BJ (cell line): ENCODE data around the gene LZTS3. TPM values are rescaled to one million over a fixed set of nuclear protein-coding genes. Genes with fewer than 3 reads are reported as not detected.
"Not testable (repeated sequence)": the region's sequence is repeated elsewhere in the genome, so short reads cannot be mapped to it uniquely, and the experiment has no call there.

Experiments used
- CTCF ChIA-PET: fragments of 350-600 bp; formaldehyde crosslinking; extraction: SDS; loops from one replicate; lab custom pipeline; 2021; ENCODE audit warnings: antibody characterized with exemption, inconsistent platforms; lab: Yijun Ruan, JAX
- POLR2A ChIA-PET: fragments of 300-600 bp; sonication (Branson Sonifier 250); formaldehyde crosslinking; extraction: SDS; loops from one replicate; lab custom pipeline; 2021; ENCODE audit warnings: antibody characterized with exemption; lab: Charles Lee
- DNase-seq: peaks from one replicate; pipeline ENCODE4 v3.0.0-alpha.2; 2011; ENCODE audit warnings: low read depth
- H3K27me3 ChIP-seq: 2 replicates; pipeline ENCODE4 v1.6.0; 2011; ENCODE audit warnings: low read length; ENCODE audit not compliant: control insufficient read depth, insufficient read depth
- H3K36me3 ChIP-seq: 2 replicates; pipeline ENCODE4 v1.5.1; 2011; ENCODE audit warnings: low read length; ENCODE audit not compliant: control insufficient read depth, insufficient read depth
- H3K4me3 ChIP-seq: 2 replicates; pipeline ENCODE4 v1.5.1; 2011; ENCODE audit warnings: low read depth, mild to moderate bottlenecking, control low read depth, low read length
- CTCF ChIP-seq: IDR thresholded peaks from 2 replicates; pipeline ENCODE4 v1.5.1; 2011; ENCODE audit warnings: low read depth, mild to moderate bottlenecking, control low read depth, inconsistent platforms, low read length, moderate library complexity; ENCODE audit not compliant: insufficient read depth
- polyA plus RNA-seq: library from polyadenylated mRNA; depleted of rRNA; stranded (reverse); fragments of >200 nt; gene quantifications from 2 replicates; pipeline ENCODE4 v1.2.3, GENCODE V29; 2011

The LZTS3 gene
- polyA plus RNA-seq, 1 experiment, result 8.8 TPM

GRCh38 chr20:3192226-3193015 is 19.1 kb upstream of the LZTS3 start:
- H3K4me3 ChIP-seq, result no peak overlapping the region
- no peak for TF ChIP-seq CTCF
- CTCF ChIA-PET, result interaction anchor here (1.2 kb wide), 1 partner anchor 8 kb away, joined by 3 read pairs; no protein-coding TSS in a partner anchor
- peaks cover 42% of the 10 kb centered on the region for H3K36me3 ChIP-seq
- POLR2A ChIA-PET, result no interaction called here
- no peak for DNase-seq
- H3K27me3 ChIP-seq, result no peaks in the 10 kb centered on the region

- Histone ChIP-seq H3K4me3 (no peak overlapping the region), H3K36me3 (peaks cover 41% of the 10 kb centered on the region), H3K27me3 (no peaks in the 10 kb centered on the region)
- no peak for DNase-seq
- TF ChIP-seq CTCF, result no peak
- ChIA-PET CTCF (interaction anchor here (0.6 kb wide), 1 partner anchor 592 kb away, joined by 3 read pairs; no protein-coding TSS in a partner anchor), POLR2A (no interaction called here)
Observed at GRCh38 chr20:3190681-3191111, 17.3 kb upstream of the LZTS3 start.

GRCh38 chr20:3189561-3190131 is 16.3 kb upstream of the LZTS3 start:
- H3K27me3 ChIP-seq, result no peaks in the 10 kb centered on the region
- no peak for TF ChIP-seq CTCF
- POLR2A ChIA-PET, result no interaction called here
- H3K4me3 ChIP-seq, result no peak overlapping the region
- DNase-seq, result no peak
- CTCF ChIA-PET, result no interaction called here
- peaks cover 32% of the 10 kb centered on the region for H3K36me3 ChIP-seq

- ChIA-PET CTCF (no interaction called here), POLR2A (no interaction called here)
- H3K36me3 ChIP-seq, result peaks cover 27% of the 10 kb centered on the region
- no peak for TF ChIP-seq CTCF
- DNase-seq, result no peak
- H3K4me3 ChIP-seq, result no peak overlapping the region
- H3K27me3 ChIP-seq, result no peaks in the 10 kb centered on the region
Observed at GRCh38 chr20:3188823-3189413, 15.6 kb upstream of the LZTS3 start.

GRCh38 chr20:3187861-3188260 is 14.5 kb upstream of the LZTS3 start:
- H3K27me3 ChIP-seq, H3K4me3 ChIP-seq, CTCF ChIA-PET, DNase-seq: not testable (repeated sequence)
- H3K36me3 ChIP-seq, result peaks cover 22% of the 10 kb centered on the region
- POLR2A ChIA-PET, result interaction anchor here (0.6 kb wide), 1 partner anchor 22 kb away, joined by 4 read pairs; the partner anchor contains the start of gene ITPA
